Psoas muscle (tissue), 8 donors: ENCODE results near the gene NFATC2. TPM values are rescaled to one million over a fixed set of nuclear protein-coding genes. Genes with fewer than 3 reads are reported as not detected.

Experiments used
- ATAC-seq, 4 donors: fragments of 200-7000 bp; cut with Tn5 transposase; one replicate each; pipeline ENCODE4 v1.9.1; 2020; ENCODE audit warnings: moderate library complexity in 3 of 4, mild to moderate bottlenecking in 2 of 4
- DNase-seq, 2 donors: peaks; one replicate each; pipeline ENCODE4 v3.0.0-alpha.2; 2020
- H3K27ac ChIP-seq: fragments of 200-600 bp; one replicate; pipeline ENCODE4 v1.8.0; 2022
- H3K27me3 ChIP-seq, 3 donors: fragments of 200-600 bp in 1 of 3; one replicate each; pipeline versions ENCODE4 v1.6.1 to v1.8.0; 2013 to 2022; ENCODE audit warnings: low read length in 2 of 3, mild to moderate bottlenecking in 2 of 3, moderate library complexity in 1 of 3; ENCODE audit not compliant: insufficient read depth in 3 of 3
- H3K36me3 ChIP-seq, 2 donors: fragments of 200-600 bp in 1 of 2; one replicate each; pipeline versions ENCODE4 v1.6.1 to v1.8.0; 2013 to 2022; ENCODE audit warnings: low read depth in 1 of 2, mild to moderate bottlenecking in 1 of 2, moderate library complexity in 1 of 2; ENCODE audit not compliant: insufficient read depth in 1 of 2
- H3K4me1 ChIP-seq: fragments of 200-600 bp; one replicate; pipeline ENCODE4 v1.8.0; 2022
- H3K4me3 ChIP-seq: fragments of 200-600 bp; one replicate; pipeline ENCODE4 v1.8.0; 2022; ENCODE audit warnings: mild to moderate bottlenecking
- H3K9me3 ChIP-seq: fragments of 200-600 bp; one replicate; pipeline ENCODE4 v1.8.0; 2022
- WGBS, 3 donors: extraction: QIAGEN DNeasy Blood & Tissue Kit; methylation state at CpG; one replicate each; pipeline versions ENCODE4 v1.1.6 to v1.1.7; 2013; 5-methylcytosine and 5-hydroxymethylcytosine counted together
- intact Hi-C, 2 donors: fragments of 100-400 bp; cut with DNase I; formaldehyde crosslinking; loops; one replicate each; pipeline versions ENCODE4 v1.11.0 to v1.14.2; 2022
- polyA plus RNA-seq, 3 donors: library from polyadenylated mRNA; stranded (reverse); fragments of 200-250 nt; gene quantifications; one replicate each; pipeline ENCODE4 v1.2.3, GENCODE V29; 2013
- total RNA-seq, 4 donors: library from RNA; stranded (reverse); fragmentation: NEBNext Ultra II Directional in 2 of 4; extraction: Animal tissue kit (Norgen Biotek cat#: 25700) in 2 of 4; gene quantifications; one replicate each; pipeline versions ENCODE4 v1.2.1 to v1.2.4, GENCODE V29; 2021 to 2023
- TF ChIP-seq, protein P1 (sequence below): fragments of 200-600 bp; IDR thresholded peaks from one replicate; pipeline ENCODE4 v1.8.0; 2022; ENCODE audit warnings: antibody characterized with exemption
- donor health status: healthy with polysubstance abuse.
- donor health status: DM: no; HTN: no; CAD: no; lungs with moderate emphysema.
- donor health status: Bipolar disorder and iron deficiency.
- donor health status: healthy.
- donor health status: DM: yes; HTN: yes; CAD: no.
- donor health status: DM: no; HTN: no; CAD: no.
- donor health status: DM: no; HTN: no; CAD: no.
- donor health status: DM: yes; HTN: yes; CAD: no.

NFATC2 gene
- total and polyA plus RNA-seq, 7 donors: 0.18 to 3.1 (median 0.64) TPM

DNA sequence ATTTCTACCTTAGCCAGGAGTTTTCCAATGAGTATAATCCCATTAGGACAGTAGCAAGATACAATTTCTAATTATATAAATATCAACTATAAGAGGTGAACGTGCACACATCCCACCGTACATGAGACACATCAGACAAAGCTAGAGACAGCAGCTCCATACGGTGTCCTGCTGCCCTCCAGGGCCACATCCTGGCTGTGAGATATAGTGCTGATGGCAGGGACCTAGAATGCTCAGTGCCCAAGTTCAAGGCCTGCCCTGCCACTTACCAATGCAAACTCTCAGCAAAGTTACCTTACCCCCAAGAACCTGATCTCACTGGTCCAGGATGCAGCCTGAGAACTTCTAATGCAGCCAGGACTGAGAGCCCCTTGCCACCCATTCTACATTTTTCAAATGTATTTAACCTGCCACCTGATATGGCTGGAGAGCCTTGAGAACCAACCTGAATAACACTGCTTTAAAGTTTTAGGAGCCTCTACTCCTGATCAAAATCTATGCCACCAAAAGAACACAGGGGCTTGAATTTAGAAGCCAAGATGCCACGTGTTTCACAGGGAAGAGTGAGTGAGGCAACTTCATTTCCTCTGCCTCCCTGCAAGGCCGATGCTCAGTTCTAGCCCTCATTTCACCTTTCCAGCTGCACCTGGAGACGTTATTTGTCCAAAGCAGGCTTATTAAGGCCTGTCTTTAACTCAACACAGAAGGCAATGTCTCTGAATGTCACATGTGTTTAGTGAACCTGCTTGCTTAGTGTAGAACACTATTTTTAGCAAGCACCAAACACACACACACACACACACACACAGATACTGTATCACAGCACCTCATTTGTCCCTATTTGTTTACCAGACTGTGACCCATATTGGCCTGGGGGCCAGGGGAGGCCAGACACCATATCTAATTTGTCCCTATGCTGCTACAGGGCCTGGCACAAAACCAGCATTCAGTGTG is 6.1 kb downstream of the NFATC2 start:
- H3K4me3 ChIP-seq: no peak overlapping the region
- TF ChIP-seq, protein P1, sequence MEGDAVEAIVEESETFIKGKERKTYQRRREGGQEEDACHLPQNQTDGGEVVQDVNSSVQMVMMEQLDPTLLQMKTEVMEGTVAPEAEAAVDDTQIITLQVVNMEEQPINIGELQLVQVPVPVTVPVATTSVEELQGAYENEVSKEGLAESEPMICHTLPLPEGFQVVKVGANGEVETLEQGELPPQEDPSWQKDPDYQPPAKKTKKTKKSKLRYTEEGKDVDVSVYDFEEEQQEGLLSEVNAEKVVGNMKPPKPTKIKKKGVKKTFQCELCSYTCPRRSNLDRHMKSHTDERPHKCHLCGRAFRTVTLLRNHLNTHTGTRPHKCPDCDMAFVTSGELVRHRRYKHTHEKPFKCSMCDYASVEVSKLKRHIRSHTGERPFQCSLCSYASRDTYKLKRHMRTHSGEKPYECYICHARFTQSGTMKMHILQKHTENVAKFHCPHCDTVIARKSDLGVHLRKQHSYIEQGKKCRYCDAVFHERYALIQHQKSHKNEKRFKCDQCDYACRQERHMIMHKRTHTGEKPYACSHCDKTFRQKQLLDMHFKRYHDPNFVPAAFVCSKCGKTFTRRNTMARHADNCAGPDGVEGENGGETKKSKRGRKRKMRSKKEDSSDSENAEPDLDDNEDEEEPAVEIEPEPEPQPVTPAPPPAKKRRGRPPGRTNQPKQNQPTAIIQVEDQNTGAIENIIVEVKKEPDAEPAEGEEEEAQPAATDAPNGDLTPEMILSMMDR: no peak
- H3K36me3 ChIP-seq: no peaks in the 10 kb centered on the region
- H3K27me3 ChIP-seq: no peaks in the 10 kb centered on the region
- intact Hi-C loops: no loop called here
- H3K4me1 ChIP-seq: peaks cover 38% of the 10 kb centered on the region
- 43 to 53% (median 49%) methylated on average over 6 of the region's 6 CpGs for WGBS, 3 donors
- H3K27ac ChIP-seq: peak overlapping the region; percentile 55
- H3K9me3 ChIP-seq: no peaks in the 10 kb centered on the region
- DNase-seq (no peak), ATAC-seq (peak in 3 of 4 donors; percentile 35 to 61 (median 58))

DNA sequence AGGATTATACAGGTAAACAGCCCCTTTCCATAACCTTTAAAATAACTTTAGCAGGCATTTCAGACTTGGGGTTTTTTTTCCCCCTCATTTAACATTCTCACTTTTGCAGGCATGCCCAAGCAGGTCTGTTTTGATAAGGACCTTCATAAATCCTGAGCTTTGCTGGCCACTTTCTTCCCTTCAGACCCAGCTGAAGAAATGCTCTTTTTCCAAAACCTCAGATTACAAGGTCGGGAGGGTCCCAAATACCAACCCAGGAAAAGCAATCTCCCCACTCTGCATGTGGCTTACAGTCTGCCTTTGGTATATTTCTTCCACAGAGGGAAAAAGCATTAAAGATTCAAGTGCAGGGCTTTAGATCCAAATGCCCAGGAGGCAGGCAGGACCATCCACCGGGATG is 6.8 kb downstream of the NFATC2 start:
- peak overlapping the region; percentile 55 for H3K27ac ChIP-seq
- H3K4me1 ChIP-seq: peaks cover 37% of the 10 kb centered on the region

DNA sequence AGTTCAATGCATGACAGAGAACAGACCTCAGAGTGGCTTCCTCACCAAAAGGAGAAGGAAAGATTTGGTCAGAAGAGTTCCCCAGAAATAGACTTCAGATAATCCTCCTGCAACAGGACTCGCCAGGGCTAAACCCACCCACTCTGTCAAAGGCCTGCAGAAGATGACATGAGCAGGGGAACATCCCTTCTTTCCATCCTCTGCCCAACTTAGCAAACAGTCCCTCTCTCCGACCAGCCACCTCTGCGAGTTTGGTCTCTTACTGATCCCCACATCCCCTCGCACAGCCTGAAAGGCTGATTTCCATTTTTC is 7.5 kb downstream of the NFATC2 start:
- Histone ChIP-seq H3K36me3 (no peaks in the 10 kb centered on the region), H3K9me3 (no peaks in the 10 kb centered on the region), H3K4me1 (peaks cover 36% of the 10 kb centered on the region), H3K27me3 (no peaks in the 10 kb centered on the region), H3K4me3 (no peak overlapping the region), H3K27ac (no peak overlapping the region)
- ATAC-seq: no peak
- intact Hi-C loops: no loop called here
- TF ChIP-seq, protein P1: no peak
- 87 to 99% (median 94%) methylated on average over 4 of the region's 4 CpGs for WGBS, 3 donors
- DNase-seq: no peak

More for the DNA sequence above, 6.8 kb downstream of the NFATC2 start:
- TF ChIP-seq, protein P1: no peak
- no peak for ATAC-seq
- H3K36me3 ChIP-seq: no peaks in the 10 kb centered on the region
- H3K4me3 ChIP-seq: no peak overlapping the region
- intact Hi-C loops: no loop called here
- H3K9me3 ChIP-seq: no peaks in the 10 kb centered on the region
- no peak for DNase-seq
- H3K27me3 ChIP-seq: no peaks in the 10 kb centered on the region
- 77 to 89% (median 85%) methylated on average over 2 of the region's 2 CpGs for WGBS, 3 donors

DNA sequence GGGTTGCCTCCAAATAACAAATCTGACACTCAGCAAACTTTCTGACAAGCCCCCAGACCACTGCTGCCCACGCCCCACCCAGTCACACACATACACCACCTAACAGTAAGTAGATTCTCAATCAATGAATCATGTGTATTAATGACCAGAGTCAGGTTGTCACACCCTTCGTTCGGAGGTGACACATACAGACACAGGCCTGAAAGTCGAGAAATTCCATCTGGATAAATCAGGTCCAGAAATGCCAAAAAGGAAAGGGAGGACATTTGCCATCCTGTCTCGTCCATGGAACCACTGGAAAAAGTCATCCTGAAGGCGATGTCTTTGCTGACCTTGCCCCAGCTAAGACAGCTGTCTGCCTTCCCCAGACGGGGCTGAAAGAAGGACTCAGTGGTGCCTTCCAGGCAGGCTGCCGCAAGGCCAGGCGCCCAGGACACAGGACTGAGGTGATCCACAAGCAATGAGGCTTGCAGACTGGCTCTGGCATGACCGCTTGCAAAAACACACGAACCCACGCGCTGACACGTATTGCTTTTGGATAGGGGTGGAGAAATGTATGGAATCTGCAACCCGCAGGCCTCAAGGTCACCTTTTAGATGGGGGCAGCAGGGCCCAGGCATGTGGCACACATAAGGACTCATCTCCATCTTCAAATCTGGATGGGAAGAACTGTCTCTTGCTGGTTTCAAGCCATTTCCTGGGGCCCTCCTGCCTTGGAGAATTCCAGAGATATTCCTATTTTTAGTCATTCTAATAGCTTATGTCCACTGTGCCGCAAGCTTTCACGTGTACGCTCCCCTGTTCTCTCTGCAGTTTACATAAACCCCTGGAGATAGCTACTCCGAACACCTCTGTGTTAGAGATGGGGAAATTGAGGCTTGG is 9.0 kb downstream of the NFATC2 start:
- TF ChIP-seq, protein P1: no peak
- no peaks in the 10 kb centered on the region for H3K9me3 ChIP-seq
- H3K27me3 ChIP-seq: no peaks in the 10 kb centered on the region
- no peak overlapping the region for H3K4me3 ChIP-seq
- WGBS, 3 donors: 73 to 84% (median 78%) methylated on average over 19 of the region's 19 CpGs
- peaks cover 36% of the 10 kb centered on the region for H3K4me1 ChIP-seq
- peak; percentile 39 to 68 (median 62) for ATAC-seq
- intact Hi-C loops: no loop called here
- peak overlapping the region; percentile 63 for H3K27ac ChIP-seq
- DNase-seq: no peak
- no peaks in the 10 kb centered on the region for H3K36me3 ChIP-seq
